GM19025 (cell line): ENCODE data around the gene ALPI.

Source experiments
- ATAC-seq: cut with Tn5 transposase; IDR thresholded peaks from one replicate; pipeline ENCODE4 v1.9.1; 2021; ENCODE audit warnings: mild to moderate bottlenecking, low read depth, moderate library complexity; ENCODE audit not compliant: unreplicated experiment

The ALPI gene

GRCh38 chr2:232483311-232483922, 27.5 kb downstream of the ALPI start:
- ATAC-seq, result no peak

GRCh38 chr2:232483923-232484627, 28.1 kb downstream of the ALPI start:
- ATAC-seq, result no peak

- ATAC-seq, result no peak
These were observed 28.8 kb downstream of the ALPI start for GRCh38 chr2:232484628-232485347.

GRCh38 chr2:232485348-232485756, 29.4 kb downstream of the ALPI start:
- ATAC-seq, result no peak

GRCh38 chr2:232485757-232486557, 30.0 kb downstream of the ALPI start:
- no peak for ATAC-seq

- ATAC-seq, result no peak
These were observed 30.8 kb downstream of the ALPI start for GRCh38 chr2:232486558-232487384.

- ATAC-seq, result no peak
These were observed 31.6 kb downstream of the ALPI start, which contains the start of gene ECEL1 for GRCh38 chr2:232487385-232488096. ECEL1 (minus strand) TSS chr2:232487834; CDS start chr2:232486653, 1,181 bp downstream.

- no peak for ATAC-seq
These were observed 32.3 kb downstream of the ALPI start for GRCh38 chr2:232488097-232488711.

GRCh38 chr2:232488721-232489300, 32.9 kb downstream of the ALPI start:
- no peak for ATAC-seq

GRCh38 chr2:232489516-232490220, 33.7 kb downstream of the ALPI start:
- no peak for ATAC-seq

GRCh38 chr2:232490221-232491138, 34.5 kb downstream of the ALPI start:
- ATAC-seq, result no peak

GRCh38 chr2:232491139-232491780, 35.3 kb downstream of the ALPI start:
- no peak for ATAC-seq

- ATAC-seq, result no peak
These were observed 36.4 kb downstream of the ALPI start for GRCh38 chr2:232492236-232492848.

- ATAC-seq, result no peak
These were observed 37.2 kb downstream of the ALPI start for GRCh38 chr2:232492963-232493700.
